Measurements from ENCODE around the gene ROR2.

ROR2 gene

GRCh38 chr9:91836515-91836914 is 113.5 kb downstream of the ROR2 start:
- no peak for DNase-seq

GRCh38 chr9:91835632-91836031 is 114.4 kb downstream of the ROR2 start:
- DNase-seq = no peak

- no peak for DNase-seq
Observed at GRCh38 chr9:91835216-91835615, 114.8 kb downstream of the ROR2 start.

GRCh38 chr9:91834740-91835139 is 115.3 kb downstream of the ROR2 start:
- DNase-seq = no peak

GRCh38 chr9:91833878-91834255 is 116.2 kb downstream of the ROR2 start:
- DNase-seq = no peak

GRCh38 chr9:91833096-91833877 is 116.7 kb downstream of the ROR2 start:
- DNase-seq = no peak

- DNase-seq = no peak
Observed at GRCh38 chr9:91832322-91832721, 117.7 kb downstream of the ROR2 start.

- DNase-seq = no peak
Observed at GRCh38 chr9:91825866-91826265, 124.2 kb downstream of the ROR2 start.

GRCh38 chr9:91825422-91825821 is 124.6 kb downstream of the ROR2 start:
- DNase-seq = no peak

- DNase-seq = no peak
Observed at GRCh38 chr9:91824601-91825305, 125.3 kb downstream of the ROR2 start.

GRCh38 chr9:91824151-91824550 is 125.9 kb downstream of the ROR2 start:
- no peak for DNase-seq

- DNase-seq = no peak
Observed at GRCh38 chr9:91820949-91821880, 128.8 kb downstream of the ROR2 start.

GRCh38 chr9:91820126-91820750 is 129.8 kb downstream of the ROR2 start:
- no peak for DNase-seq

GRCh38 chr9:91818647-91819403 is 131.2 kb downstream of the ROR2 start:
- DNase-seq = no peak

- DNase-seq = no peak
Observed at GRCh38 chr9:91818225-91818585, 131.8 kb downstream of the ROR2 start.

- no peak for DNase-seq
Observed at GRCh38 chr9:91817493-91818224, 132.4 kb downstream of the ROR2 start.

GRCh38 chr9:91817106-91817492 is 132.9 kb downstream of the ROR2 start:
- no peak for DNase-seq

- no peak for DNase-seq
Observed at GRCh38 chr9:91816356-91816755, 133.7 kb downstream of the ROR2 start.

- DNase-seq = no peak
Observed at GRCh38 chr9:91815896-91816295, 134.1 kb downstream of the ROR2 start.

- DNase-seq = no peak
Observed at GRCh38 chr9:91814753-91815152, 135.3 kb downstream of the ROR2 start.

- DNase-seq = no peak
Observed at GRCh38 chr9:91814201-91814600, 135.8 kb downstream of the ROR2 start.
